Epithelial cell of esophagus (primary cell): Measurements from ENCODE around the gene GDF10.

Experiments
- DNase-seq: peaks from one replicate; pipeline ENCODE4 v3.0.0; 2010; ENCODE audit warnings: low read depth
- H3K4me3 ChIP-seq: 2 replicates; pipeline ENCODE4 v1.5.1; 2011; ENCODE audit warnings: mild to moderate bottlenecking, low read length, control low read depth
- TF ChIP-seq, protein P1 (sequence below): IDR thresholded peaks from 2 replicates; pipeline ENCODE4 v1.5.1; 2011; ENCODE audit warnings: low read depth, mild to moderate bottlenecking, low read length, control low read depth, inconsistent platforms; ENCODE audit not compliant: insufficient read depth; ENCODE audit errors: missing control alignments

Gene GDF10

GRCh38 chr10:47255866-47256265 is 44.1 kb upstream of the GDF10 start:
- DNase-seq, result no peak
- TF ChIP-seq, protein P1, sequence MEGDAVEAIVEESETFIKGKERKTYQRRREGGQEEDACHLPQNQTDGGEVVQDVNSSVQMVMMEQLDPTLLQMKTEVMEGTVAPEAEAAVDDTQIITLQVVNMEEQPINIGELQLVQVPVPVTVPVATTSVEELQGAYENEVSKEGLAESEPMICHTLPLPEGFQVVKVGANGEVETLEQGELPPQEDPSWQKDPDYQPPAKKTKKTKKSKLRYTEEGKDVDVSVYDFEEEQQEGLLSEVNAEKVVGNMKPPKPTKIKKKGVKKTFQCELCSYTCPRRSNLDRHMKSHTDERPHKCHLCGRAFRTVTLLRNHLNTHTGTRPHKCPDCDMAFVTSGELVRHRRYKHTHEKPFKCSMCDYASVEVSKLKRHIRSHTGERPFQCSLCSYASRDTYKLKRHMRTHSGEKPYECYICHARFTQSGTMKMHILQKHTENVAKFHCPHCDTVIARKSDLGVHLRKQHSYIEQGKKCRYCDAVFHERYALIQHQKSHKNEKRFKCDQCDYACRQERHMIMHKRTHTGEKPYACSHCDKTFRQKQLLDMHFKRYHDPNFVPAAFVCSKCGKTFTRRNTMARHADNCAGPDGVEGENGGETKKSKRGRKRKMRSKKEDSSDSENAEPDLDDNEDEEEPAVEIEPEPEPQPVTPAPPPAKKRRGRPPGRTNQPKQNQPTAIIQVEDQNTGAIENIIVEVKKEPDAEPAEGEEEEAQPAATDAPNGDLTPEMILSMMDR, result no peak
- no peak overlapping the region for H3K4me3 ChIP-seq

DNA sequence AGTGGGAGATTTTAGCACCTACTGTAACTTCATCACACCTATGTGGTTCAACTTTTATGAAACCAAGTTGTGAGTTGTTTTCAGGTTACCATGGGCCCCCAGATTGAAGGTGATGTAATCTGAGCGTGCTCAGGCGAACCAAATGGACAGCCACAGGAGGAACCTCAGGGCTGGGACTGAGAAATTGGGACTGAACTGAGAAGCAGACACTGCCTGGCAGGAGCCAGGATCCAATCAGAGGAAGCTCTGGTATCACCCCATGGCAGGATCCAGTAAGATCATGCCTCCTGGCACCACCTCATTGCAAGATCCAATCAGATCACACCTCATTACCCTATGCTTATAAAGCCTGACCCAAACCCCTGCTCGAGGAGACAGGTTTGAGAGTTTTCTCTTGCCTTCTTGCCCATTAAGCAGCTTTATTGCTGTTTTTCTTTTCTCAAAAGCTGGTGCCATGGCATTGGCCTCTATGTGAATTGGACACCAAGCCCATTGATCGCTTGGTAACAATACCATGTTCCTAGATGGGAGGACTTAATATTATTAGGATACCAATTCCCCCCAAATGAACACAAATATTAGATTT is 43.2 kb upstream of the GDF10 start:
- no peak overlapping the region for H3K4me3 ChIP-seq
- no peak for DNase-seq
- TF ChIP-seq, protein P1, result no peak

DNA sequence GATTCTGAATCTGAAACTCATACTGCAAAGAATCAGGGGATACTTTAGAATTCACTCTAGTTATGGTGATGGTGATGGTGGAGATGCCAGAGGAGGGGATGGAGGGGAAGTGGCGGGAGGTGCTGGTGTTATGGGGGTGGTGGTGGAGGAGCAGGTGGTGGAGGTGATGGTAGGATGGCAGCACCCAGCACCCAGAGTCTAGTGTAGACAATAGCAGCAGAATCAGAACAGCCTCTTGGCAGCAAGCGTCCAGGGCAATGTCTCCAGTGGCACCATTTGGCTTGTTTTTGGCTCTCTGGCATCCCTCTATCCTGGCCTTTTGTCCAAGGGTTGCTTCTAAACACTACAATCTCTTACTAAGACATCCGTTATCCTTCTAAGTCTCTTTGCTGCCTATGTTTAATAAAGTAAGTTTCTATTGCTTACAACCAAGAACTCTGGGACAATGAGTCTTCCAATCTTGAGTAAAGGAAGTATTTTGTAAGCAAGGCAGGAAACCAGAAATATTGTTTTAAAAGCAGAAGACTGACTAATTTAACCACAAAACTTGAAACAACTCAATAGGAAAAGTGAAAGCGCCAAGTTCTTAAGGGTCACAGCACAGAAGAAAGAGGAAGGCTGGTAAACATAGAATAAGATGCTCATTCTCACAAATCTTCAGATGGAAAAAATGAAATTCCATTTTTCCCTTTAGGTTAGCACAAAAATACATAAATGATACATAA is 42.4 kb upstream of the GDF10 start:
- TF ChIP-seq, protein P1, result no peak
- DNase-seq, result peak; percentile 5
- H3K4me3 ChIP-seq, result no peak overlapping the region

DNA sequence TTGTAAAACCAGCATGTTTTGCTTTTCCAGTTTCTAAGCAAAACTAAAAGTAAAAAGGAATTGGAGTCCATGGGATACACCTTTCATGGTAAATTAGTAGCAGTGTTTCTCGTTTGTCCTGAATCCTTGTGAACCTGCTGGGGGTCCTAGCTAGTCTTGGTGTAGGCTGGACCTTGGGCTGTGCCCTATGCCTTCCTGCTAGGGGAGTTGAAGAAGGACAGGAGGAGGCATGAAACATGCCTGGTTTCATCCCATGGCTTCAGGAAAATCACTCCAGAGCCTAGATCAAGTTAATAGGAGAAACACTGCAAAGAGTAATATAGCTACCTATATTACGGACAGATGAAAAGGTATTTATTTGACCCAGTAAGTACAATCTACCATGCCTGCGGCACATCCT is 41.1 kb upstream of the GDF10 start:
- H3K4me3 ChIP-seq, result no peak overlapping the region
- TF ChIP-seq, protein P1, result no peak
- DNase-seq, result no peak

DNA sequence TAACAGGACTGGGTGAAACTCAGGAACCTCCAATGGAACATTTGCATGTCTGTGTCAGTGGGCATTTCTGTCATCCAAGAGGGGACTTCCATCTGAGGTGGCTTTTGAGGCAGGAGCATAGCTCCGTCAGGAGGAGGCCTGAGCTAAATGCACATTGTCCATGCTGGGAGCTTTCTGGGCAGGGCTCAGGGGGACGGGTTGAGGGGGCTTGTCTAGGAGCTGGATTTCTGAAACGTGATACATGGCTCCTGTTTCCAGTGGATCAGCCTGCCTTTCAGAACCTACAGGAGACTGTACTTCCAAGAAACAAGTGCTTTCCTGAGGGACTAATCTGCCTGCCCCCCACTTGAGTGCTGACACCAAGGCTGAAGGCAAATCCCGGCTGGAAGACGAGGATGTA is 40.5 kb upstream of the GDF10 start:
- TF ChIP-seq, protein P1, result no peak
- H3K4me3 ChIP-seq, result no peak overlapping the region
- no peak for DNase-seq

DNA sequence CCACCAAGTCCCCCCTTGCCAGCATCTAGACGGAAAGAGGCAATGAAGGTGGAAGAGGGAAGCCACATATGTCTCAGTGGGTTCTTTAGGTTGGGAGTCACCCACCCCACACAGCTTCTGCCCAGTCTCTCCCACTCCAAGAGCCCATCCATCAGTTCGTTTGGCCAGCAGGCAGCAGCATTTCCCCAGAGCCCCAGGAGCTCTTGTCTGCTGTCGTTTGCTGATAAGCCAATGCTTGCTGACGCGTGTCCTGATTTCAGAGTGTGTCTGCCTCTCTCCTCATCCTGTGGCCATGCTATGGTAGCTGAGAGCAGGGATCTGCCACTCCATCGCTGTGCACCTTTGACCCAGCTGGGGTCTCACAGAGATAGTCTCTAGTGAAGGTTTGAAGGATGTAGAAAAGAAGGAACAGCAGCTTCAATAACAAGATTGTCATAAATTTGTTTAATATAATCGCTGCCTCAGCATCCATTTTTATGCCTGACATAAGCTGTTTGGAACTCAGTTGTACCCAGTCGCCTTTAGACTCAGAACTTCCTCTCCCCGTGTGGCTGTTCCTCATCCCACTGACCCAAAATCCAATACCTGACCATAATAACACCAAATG is 39.4 kb upstream of the GDF10 start:
- DNase-seq, result no peak
- TF ChIP-seq, protein P1, result no peak
- no peak overlapping the region for H3K4me3 ChIP-seq
